Stimulated activated CD8-positive, alpha-beta memory T cell treated with anti-CD3 and anti-CD28 coated beads, Interleukin-12 subunit alpha, Interleukin-12 subunit beta, amount 100 ng/mL, for 1 hour (primary cell): ENCODE data around the gene DHCR7.

Experiments
- DNase-seq: peaks from one replicate; pipeline ENCODE4 v3.0.0-alpha.2; 2020; ENCODE audit warnings: low read depth

The DHCR7 gene

GRCh38 chr11:71448257-71449171 is at the start of gene DHCR7:
DHCR7 (minus strand) TSS chr11:71448393; CDS start chr11:71444952, 3,441 bp downstream.
- DNase-seq = peak; percentile 87

GRCh38 chr11:71496421-71496820 is 48.2 kb upstream of the DHCR7 start:
- no peak for DNase-seq

GRCh38 chr11:71495286-71496230 is 47.4 kb upstream of the DHCR7 start:
- no peak for DNase-seq

- no peak for DNase-seq
Observed at GRCh38 chr11:71491940-71492339, 43.7 kb upstream of the DHCR7 start.

GRCh38 chr11:71491531-71491930 is 43.3 kb upstream of the DHCR7 start:
- DNase-seq = no peak

GRCh38 chr11:71490731-71491390 is 42.7 kb upstream of the DHCR7 start:
- no peak for DNase-seq

- no peak for DNase-seq
Observed at GRCh38 chr11:71490044-71490730, 42.0 kb upstream of the DHCR7 start.

- no peak for DNase-seq
Observed at GRCh38 chr11:71489311-71490043, 41.3 kb upstream of the DHCR7 start.

- DNase-seq = no peak
Observed at GRCh38 chr11:71488681-71489270, 40.6 kb upstream of the DHCR7 start.

GRCh38 chr11:71486320-71486719 is 38.1 kb upstream of the DHCR7 start:
- DNase-seq = no peak

- no peak for DNase-seq
Observed at GRCh38 chr11:71485466-71485865, 37.3 kb upstream of the DHCR7 start.

GRCh38 chr11:71485063-71485399 is 36.8 kb upstream of the DHCR7 start:
- DNase-seq = no peak

- no peak for DNase-seq
Observed at GRCh38 chr11:71484248-71485062, 36.3 kb upstream of the DHCR7 start.

GRCh38 chr11:71483692-71484091 is 35.5 kb upstream of the DHCR7 start:
- DNase-seq = no peak

GRCh38 chr11:71482746-71483364 is 34.7 kb upstream of the DHCR7 start:
- DNase-seq = no peak

GRCh38 chr11:71482216-71482615 is 34.0 kb upstream of the DHCR7 start:
- DNase-seq = no peak

- no peak for DNase-seq
Observed at GRCh38 chr11:71481101-71481960, 33.1 kb upstream of the DHCR7 start.

GRCh38 chr11:71478528-71478840 is 30.3 kb upstream of the DHCR7 start:
- DNase-seq = no peak
